GM23338 (cell line): ENCODE data around the gene ILK. TPM values are rescaled to one million over a fixed set of nuclear protein-coding genes. Genes with fewer than 3 reads are reported as not detected.

Experiments
- ATAC-seq: fragments of 200-7000 bp; cut with Tn5 transposase; 3 replicates; pipeline ENCODE4 v1.9.1; 2020
- DNase-seq: peaks from one replicate; pipeline ENCODE4 v3.0.0-alpha.2; 2015; ENCODE audit warnings: low spot score
- H2AFZ ChIP-seq: fragments of 200-600 bp; sonication (generic); 2 replicates; pipeline ENCODE4 v1.8.0; 2016; ENCODE audit warnings: antibody characterized with exemption, mild to moderate bottlenecking, moderate library complexity
- H3F3A ChIP-seq: fragments of 200-600 bp; sonication (generic); replicated peaks from 2 replicates; pipeline ENCODE4 v1.8.0; 2017; ENCODE audit warnings: antibody characterized with exemption, mixed run types, low read depth
- H3K27ac ChIP-seq: fragments of 200-600 bp; sonication (generic); 2 replicates; pipeline ENCODE4 v1.6.1; 2016; ENCODE audit warnings: low read depth
- H3K27me3 ChIP-seq: fragments of 200-600 bp; sonication (generic); 2 replicates; pipeline ENCODE4 v1.8.0; 2016; ENCODE audit warnings: mild to moderate bottlenecking, mixed run types, moderate library complexity; ENCODE audit not compliant: insufficient read depth
- H3K36me3 ChIP-seq: fragments of 200-600 bp; sonication (generic); 2 replicates; pipeline ENCODE4 v1.8.0; 2016; ENCODE audit warnings: mild to moderate bottlenecking; ENCODE audit not compliant: insufficient read depth
- H3K4me1 ChIP-seq: fragments of 200-600 bp; sonication (generic); 2 replicates; pipeline ENCODE4 v1.8.0; 2016; ENCODE audit warnings: mild to moderate bottlenecking, moderate library complexity; ENCODE audit not compliant: insufficient read depth
- H3K4me2 ChIP-seq: fragments of 200-600 bp; sonication (generic); 2 replicates; pipeline ENCODE4 v1.7.1; 2017; ENCODE audit warnings: mixed run types
- H3K4me3 ChIP-seq: fragments of 200-600 bp; sonication (generic); 2 replicates; pipeline ENCODE4 v1.6.1; 2016; ENCODE audit warnings: mixed run types
- H3K79me2 ChIP-seq: fragments of 200-600 bp; sonication (generic); replicated peaks from 2 replicates; pipeline ENCODE4 v1.8.0; 2017; ENCODE audit warnings: mild to moderate bottlenecking; ENCODE audit not compliant: insufficient read depth
- H3K9me2 ChIP-seq: fragments of 200-600 bp; sonication (generic); 2 replicates; pipeline ENCODE4 v1.8.0; 2017; ENCODE audit not compliant: insufficient read depth
- H4K20me1 ChIP-seq: fragments of 200-600 bp; sonication (generic); replicated peaks from 2 replicates; pipeline ENCODE4 v1.8.0; 2017; ENCODE audit warnings: mild to moderate bottlenecking; ENCODE audit not compliant: insufficient read depth
- H3K27ac Mint-ChIP-seq: 2 replicates; pipeline ENCODE4 v1.8.0; 2020; ENCODE audit warnings: inconsistent platforms, mild to moderate bottlenecking, moderate library complexity, mixed read lengths
- H3K27me3 Mint-ChIP-seq: 3 replicates; pipeline ENCODE4 v1.8.0; 2022; ENCODE audit warnings: low read depth, mild to moderate bottlenecking, moderate library complexity, mixed read lengths, inconsistent platforms; ENCODE audit not compliant: insufficient read depth, poor library complexity
- H3K36me3 Mint-ChIP-seq: 3 replicates; pipeline ENCODE4 v1.8.0; 2021; ENCODE audit warnings: low read depth, mild to moderate bottlenecking, inconsistent platforms, moderate library complexity, mixed read lengths
- H3K4me1 Mint-ChIP-seq: 3 replicates; pipeline ENCODE4 v1.8.0; 2020; ENCODE audit warnings: mild to moderate bottlenecking, inconsistent platforms, mixed read lengths
- H3K4me3 Mint-ChIP-seq: 3 replicates; pipeline ENCODE4 v1.8.0; 2021; ENCODE audit warnings: moderate library complexity, mild to moderate bottlenecking, inconsistent platforms, mixed read lengths
- H3K9me3 Mint-ChIP-seq: 3 replicates; pipeline ENCODE4 v1.8.0; 2020; ENCODE audit warnings: moderate library complexity, mild to moderate bottlenecking, inconsistent platforms, mixed read lengths
- CREB1 ChIP-seq: fragments of 250-450 bp; sonication (Bioruptor Pico); IDR thresholded peaks from 2 replicates; pipeline ENCODE4 v1.5.0; 2020; ENCODE audit warnings: low read depth, mild to moderate bottlenecking, moderate library complexity
- EZH2 ChIP-seq: fragments of 200-600 bp; sonication (generic); IDR thresholded peaks from one replicate; pipeline ENCODE4 v1.8.0; 2017; ENCODE audit warnings: antibody characterized with exemption, mild to moderate bottlenecking, low read depth; ENCODE audit not compliant: unreplicated experiment
- EZH2phosphoT487 ChIP-seq: fragments of 200-600 bp; sonication (generic); IDR thresholded peaks from one replicate; pipeline ENCODE4 v1.8.1; 2018; ENCODE audit warnings: antibody characterized with exemption; ENCODE audit not compliant: unreplicated experiment
- JUNB ChIP-seq: IDR thresholded peaks from one replicate; pipeline ENCODE4 v1.6.1; 2016; ENCODE audit warnings: antibody characterized with exemption; ENCODE audit not compliant: unreplicated experiment
- NANOG ChIP-seq: IDR thresholded peaks from 2 replicates; pipeline ENCODE4 v1.6.1; 2016; ENCODE audit warnings: antibody characterized with exemption, borderline replicate concordance
- POLR2AphosphoS5 ChIP-seq: IDR thresholded peaks from 2 replicates; pipeline ENCODE4 v1.6.1; 2016; ENCODE audit warnings: antibody characterized with exemption, low read depth
- STAT1 ChIP-seq: IDR thresholded peaks from one replicate; pipeline ENCODE4 v1.6.1; 2016; ENCODE audit warnings: antibody characterized with exemption; ENCODE audit not compliant: unreplicated experiment
- ZNF114 ChIP-seq: fragments of 250-450 bp; sonication (Bioruptor Pico); IDR thresholded peaks from 2 replicates; pipeline ENCODE4 v1.5.0; 2020; ENCODE audit warnings: mild to moderate bottlenecking, moderate library complexity
- ZNF331 ChIP-seq: fragments of 250-450 bp; sonication (Bioruptor Pico); IDR thresholded peaks from 2 replicates; pipeline ENCODE4 v1.5.0; 2020; ENCODE audit warnings: low read depth, mild to moderate bottlenecking, moderate library complexity
- polyA plus RNA-seq: library from polyadenylated mRNA; unstranded; fragments of >200 nt; fragmentation: Nextera tagmentation; extraction: Ambion mirVana; gene quantifications from 2 replicates; pipeline ENCODE4 v1.2.1, GENCODE V29; 2016
- total RNA-seq: library from RNA; depleted of rRNA; stranded (reverse); fragments of >200 nt; shearing (Covaris generic); gene quantifications from 2 replicates; pipeline ENCODE4 v1.2.3, GENCODE V29; 2014
- TF ChIP-seq, protein P1 (sequence below): fragments of 250-450 bp; sonication (Bioruptor Pico); IDR thresholded peaks from 2 replicates; pipeline ENCODE4 v1.5.0; 2020; ENCODE audit warnings: mild to moderate bottlenecking, moderate library complexity
- TF ChIP-seq, protein P2 (sequence below): IDR thresholded peaks from one replicate; pipeline ENCODE4 v1.6.1; 2018; ENCODE audit warnings: antibody characterized with exemption; ENCODE audit not compliant: unreplicated experiment
- TF ChIP-seq, protein P3 (sequence below): IDR thresholded peaks from 2 replicates; pipeline ENCODE4 v1.6.1; 2016; ENCODE audit warnings: antibody characterized with exemption
- TF ChIP-seq, protein P4 (sequence below), 2 experiments: fragments of 200-600 bp in 1 of 2; sonication (generic) in 1 of 2; conservative IDR thresholded peaks; 2 replicates each; pipeline versions ENCODE4 v1.5.1 to v1.6.1; 2016 to 2017; ENCODE audit warnings: antibody characterized with exemption in 2 of 2, low read depth in 2 of 2, mild to moderate bottlenecking in 2 of 2, moderate library complexity in 1 of 2

The ILK gene
- total and polyA plus RNA-seq, 2 experiments from 2014 or later: 62.6 to 91.0 TPM

DNA sequence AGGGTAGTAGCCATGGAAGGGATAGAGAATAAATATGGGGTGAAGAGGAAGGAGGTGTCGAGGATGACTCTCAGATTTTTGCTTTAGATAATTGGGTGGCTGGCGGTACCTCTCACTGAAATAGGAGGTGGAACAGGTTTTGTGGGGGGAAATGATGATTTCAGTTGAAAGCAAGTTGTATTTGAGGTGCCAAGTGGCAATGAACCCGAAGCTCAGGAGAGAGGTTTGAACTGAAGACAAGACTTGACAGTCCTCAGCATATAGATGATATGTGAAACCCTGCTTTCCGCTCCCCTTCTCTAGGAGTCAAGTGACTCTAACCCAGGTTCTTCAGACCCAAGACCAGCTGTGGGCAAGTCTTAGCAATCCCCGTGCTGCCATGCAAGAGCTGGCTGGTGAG lies 33.9 kb upstream of the ILK start:
- Mint-ChIP-seq H3K4me1 (peaks cover 18% of the 10 kb centered on the region), H3K36me3 (peaks cover 3% of the 10 kb centered on the region; the same call in 1 of the 3 replicates), H3K27me3 (peaks cover 14% of the 10 kb centered on the region), H3K9me3 (no peaks in the 10 kb centered on the region), H3K27ac (no peak overlapping the region), H3K4me3 (no peak overlapping the region)
- ATAC-seq (no peak), DNase-seq (no peak)
- Histone ChIP-seq H3K36me3 (no peaks in the 10 kb centered on the region), H3K79me2 (no peaks in the 10 kb centered on the region), H3K4me1 (peaks cover 2% of the 10 kb centered on the region; the same call in 1 of the 2 replicates), H3K27ac (no peak overlapping the region), H3K27me3 (peaks cover 10% of the 10 kb centered on the region; the same call in 1 of the 2 replicates), H3K4me2 (no peak overlapping the region), H3F3A (no peaks in the 10 kb centered on the region), H3K9me2 (no peaks in the 10 kb centered on the region), H4K20me1 (no peaks in the 10 kb centered on the region), H3K4me3 (no peak overlapping the region), H2AFZ (no peak overlapping the region)
- TF ChIP-seq, protein P1, sequence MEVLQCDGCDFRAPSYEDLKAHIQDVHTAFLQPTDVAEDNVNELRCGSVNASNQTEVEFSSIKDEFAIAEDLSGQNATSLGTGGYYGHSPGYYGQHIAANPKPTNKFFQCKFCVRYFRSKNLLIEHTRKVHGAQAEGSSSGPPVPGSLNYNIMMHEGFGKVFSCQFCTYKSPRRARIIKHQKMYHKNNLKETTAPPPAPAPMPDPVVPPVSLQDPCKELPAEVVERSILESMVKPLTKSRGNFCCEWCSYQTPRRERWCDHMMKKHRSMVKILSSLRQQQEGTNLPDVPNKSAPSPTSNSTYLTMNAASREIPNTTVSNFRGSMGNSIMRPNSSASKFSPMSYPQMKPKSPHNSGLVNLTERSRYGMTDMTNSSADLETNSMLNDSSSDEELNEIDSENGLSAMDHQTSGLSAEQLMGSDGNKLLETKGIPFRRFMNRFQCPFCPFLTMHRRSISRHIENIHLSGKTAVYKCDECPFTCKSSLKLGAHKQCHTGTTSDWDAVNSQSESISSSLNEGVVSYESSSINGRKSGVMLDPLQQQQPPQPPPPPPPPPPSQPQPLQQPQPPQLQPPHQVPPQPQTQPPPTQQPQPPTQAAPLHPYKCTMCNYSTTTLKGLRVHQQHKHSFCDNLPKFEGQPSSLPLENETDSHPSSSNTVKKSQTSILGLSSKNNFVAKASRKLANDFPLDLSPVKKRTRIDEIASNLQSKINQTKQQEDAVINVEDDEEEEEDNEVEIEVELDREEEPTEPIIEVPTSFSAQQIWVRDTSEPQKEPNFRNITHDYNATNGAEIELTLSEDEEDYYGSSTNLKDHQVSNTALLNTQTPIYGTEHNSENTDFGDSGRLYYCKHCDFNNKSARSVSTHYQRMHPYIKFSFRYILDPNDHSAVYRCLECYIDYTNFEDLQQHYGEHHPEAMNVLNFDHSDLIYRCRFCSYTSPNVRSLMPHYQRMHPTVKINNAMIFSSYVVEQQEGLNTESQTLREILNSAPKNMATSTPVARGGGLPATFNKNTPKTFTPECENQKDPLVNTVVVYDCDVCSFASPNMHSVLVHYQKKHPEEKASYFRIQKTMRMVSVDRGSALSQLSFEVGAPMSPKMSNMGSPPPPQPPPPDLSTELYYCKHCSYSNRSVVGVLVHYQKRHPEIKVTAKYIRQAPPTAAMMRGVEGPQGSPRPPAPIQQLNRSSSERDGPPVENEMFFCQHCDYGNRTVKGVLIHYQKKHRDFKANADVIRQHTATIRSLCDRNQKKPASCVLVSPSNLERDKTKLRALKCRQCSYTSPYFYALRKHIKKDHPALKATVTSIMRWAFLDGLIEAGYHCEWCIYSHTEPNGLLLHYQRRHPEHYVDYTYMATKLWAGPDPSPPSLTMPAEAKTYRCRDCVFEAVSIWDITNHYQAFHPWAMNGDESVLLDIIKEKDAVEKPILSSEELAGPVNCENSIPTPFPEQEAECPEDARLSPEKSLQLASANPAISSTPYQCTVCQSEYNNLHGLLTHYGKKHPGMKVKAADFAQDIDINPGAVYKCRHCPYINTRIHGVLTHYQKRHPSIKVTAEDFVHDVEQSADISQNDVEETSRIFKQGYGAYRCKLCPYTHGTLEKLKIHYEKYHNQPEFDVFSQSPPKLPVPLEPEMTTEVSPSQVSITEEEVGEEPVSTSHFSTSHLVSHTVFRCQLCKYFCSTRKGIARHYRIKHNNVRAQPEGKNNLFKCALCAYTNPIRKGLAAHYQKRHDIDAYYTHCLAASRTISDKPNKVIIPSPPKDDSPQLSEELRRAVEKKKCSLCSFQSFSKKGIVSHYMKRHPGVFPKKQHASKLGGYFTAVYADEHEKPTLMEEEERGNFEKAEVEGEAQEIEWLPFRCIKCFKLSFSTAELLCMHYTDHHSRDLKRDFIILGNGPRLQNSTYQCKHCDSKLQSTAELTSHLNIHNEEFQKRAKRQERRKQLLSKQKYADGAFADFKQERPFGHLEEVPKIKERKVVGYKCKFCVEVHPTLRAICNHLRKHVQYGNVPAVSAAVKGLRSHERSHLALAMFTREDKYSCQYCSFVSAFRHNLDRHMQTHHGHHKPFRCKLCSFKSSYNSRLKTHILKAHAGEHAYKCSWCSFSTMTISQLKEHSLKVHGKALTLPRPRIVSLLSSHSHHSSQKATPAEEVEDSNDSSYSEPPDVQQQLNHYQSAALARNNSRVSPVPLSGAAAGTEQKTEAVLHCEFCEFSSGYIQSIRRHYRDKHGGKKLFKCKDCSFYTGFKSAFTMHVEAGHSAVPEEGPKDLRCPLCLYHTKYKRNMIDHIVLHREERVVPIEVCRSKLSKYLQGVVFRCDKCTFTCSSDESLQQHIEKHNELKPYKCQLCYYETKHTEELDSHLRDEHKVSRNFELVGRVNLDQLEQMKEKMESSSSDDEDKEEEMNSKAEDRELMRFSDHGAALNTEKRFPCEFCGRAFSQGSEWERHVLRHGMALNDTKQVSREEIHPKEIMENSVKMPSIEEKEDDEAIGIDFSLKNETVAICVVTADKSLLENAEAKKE (CRISPR knock-in tag): no peak
- TF ChIP-seq POLR2AphosphoS5 (no peak), NANOG (no peak), CREB1 (CRISPR knock-in tag) (no peak), EZH2phosphoT487 (no peak), JUNB (no peak), ZNF114 (CRISPR knock-in tag) (no peak), ZNF331 (CRISPR knock-in tag) (no peak), STAT1 (no peak), EZH2 (no peak)
- TF ChIP-seq, protein P2, sequence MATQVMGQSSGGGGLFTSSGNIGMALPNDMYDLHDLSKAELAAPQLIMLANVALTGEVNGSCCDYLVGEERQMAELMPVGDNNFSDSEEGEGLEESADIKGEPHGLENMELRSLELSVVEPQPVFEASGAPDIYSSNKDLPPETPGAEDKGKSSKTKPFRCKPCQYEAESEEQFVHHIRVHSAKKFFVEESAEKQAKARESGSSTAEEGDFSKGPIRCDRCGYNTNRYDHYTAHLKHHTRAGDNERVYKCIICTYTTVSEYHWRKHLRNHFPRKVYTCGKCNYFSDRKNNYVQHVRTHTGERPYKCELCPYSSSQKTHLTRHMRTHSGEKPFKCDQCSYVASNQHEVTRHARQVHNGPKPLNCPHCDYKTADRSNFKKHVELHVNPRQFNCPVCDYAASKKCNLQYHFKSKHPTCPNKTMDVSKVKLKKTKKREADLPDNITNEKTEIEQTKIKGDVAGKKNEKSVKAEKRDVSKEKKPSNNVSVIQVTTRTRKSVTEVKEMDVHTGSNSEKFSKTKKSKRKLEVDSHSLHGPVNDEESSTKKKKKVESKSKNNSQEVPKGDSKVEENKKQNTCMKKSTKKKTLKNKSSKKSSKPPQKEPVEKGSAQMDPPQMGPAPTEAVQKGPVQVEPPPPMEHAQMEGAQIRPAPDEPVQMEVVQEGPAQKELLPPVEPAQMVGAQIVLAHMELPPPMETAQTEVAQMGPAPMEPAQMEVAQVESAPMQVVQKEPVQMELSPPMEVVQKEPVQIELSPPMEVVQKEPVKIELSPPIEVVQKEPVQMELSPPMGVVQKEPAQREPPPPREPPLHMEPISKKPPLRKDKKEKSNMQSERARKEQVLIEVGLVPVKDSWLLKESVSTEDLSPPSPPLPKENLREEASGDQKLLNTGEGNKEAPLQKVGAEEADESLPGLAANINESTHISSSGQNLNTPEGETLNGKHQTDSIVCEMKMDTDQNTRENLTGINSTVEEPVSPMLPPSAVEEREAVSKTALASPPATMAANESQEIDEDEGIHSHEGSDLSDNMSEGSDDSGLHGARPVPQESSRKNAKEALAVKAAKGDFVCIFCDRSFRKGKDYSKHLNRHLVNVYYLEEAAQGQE: no peak
- TF ChIP-seq, protein P3, sequence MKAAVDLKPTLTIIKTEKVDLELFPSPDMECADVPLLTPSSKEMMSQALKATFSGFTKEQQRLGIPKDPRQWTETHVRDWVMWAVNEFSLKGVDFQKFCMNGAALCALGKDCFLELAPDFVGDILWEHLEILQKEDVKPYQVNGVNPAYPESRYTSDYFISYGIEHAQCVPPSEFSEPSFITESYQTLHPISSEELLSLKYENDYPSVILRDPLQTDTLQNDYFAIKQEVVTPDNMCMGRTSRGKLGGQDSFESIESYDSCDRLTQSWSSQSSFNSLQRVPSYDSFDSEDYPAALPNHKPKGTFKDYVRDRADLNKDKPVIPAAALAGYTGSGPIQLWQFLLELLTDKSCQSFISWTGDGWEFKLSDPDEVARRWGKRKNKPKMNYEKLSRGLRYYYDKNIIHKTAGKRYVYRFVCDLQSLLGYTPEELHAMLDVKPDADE: no peak
- TF ChIP-seq, protein P4, sequence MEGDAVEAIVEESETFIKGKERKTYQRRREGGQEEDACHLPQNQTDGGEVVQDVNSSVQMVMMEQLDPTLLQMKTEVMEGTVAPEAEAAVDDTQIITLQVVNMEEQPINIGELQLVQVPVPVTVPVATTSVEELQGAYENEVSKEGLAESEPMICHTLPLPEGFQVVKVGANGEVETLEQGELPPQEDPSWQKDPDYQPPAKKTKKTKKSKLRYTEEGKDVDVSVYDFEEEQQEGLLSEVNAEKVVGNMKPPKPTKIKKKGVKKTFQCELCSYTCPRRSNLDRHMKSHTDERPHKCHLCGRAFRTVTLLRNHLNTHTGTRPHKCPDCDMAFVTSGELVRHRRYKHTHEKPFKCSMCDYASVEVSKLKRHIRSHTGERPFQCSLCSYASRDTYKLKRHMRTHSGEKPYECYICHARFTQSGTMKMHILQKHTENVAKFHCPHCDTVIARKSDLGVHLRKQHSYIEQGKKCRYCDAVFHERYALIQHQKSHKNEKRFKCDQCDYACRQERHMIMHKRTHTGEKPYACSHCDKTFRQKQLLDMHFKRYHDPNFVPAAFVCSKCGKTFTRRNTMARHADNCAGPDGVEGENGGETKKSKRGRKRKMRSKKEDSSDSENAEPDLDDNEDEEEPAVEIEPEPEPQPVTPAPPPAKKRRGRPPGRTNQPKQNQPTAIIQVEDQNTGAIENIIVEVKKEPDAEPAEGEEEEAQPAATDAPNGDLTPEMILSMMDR (conservative IDR thresholded peaks at IDR 0.05; ENCODE audit: low read depth in 2 of 2): no peak
